SK-N-MC (cell line): ENCODE measurements around the gene GREB1.

Experiments used
- EZH2 ChIP-seq: fragments of 200-600 bp; sonication (generic); IDR thresholded peaks from one replicate; pipeline ENCODE4 v1.6.1; 2017; ENCODE audit warnings: antibody characterized with exemption
- FOXP2 ChIP-seq: optimal IDR thresholded peaks from 2 replicates; pipeline ENCODE3; 2011; ENCODE audit warnings: mild to moderate bottlenecking, moderate library complexity; ENCODE audit not compliant: insufficient read depth; ENCODE audit errors: extremely low read length, control extremely low read depth
- POLR2AphosphoS5 ChIP-seq: IDR thresholded peaks from 2 replicates; pipeline ENCODE4 v1.6.1; 2012; ENCODE audit warnings: mild to moderate bottlenecking, low read depth, low read length, borderline replicate concordance

DNA sequence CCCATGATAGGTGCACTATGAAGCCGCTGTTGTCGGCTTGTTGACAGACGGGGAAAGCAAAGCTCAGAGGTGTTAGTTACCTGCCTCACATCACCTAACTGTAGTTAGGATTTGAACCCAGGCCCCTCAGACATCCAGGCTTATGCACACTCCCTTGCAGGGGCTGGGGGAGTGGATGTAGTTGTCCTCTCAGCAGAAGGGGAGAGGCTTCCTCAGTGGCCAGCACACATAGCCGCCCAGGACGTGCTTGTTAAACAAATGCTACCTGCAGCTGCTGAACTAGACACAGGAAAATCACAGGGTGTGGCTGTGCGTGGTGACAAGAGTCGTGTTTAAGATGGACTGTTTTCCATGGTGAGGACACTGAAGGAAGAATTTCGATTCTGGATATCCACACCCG is 39.2 kb downstream of the GREB1 start:
- TF ChIP-seq EZH2 = no peak
- TF ChIP-seq POLR2AphosphoS5 = no peak
- no peak for TF ChIP-seq FOXP2
